AG10803 (cell line): Measurements from ENCODE around the gene ROCK1.
A peak's percentile ranks its signal among the peaks of the same experiment; 100 is the strongest.
"Not testable (repeated sequence)": the region's sequence is repeated elsewhere in the genome, so short reads cannot be mapped to it uniquely, and the experiment has no call there.

Source experiments
- DNase-seq: peaks from one replicate; pipeline ENCODE4 v3.0.0; 2010; ENCODE audit warnings: low read depth
- H3K4me3 ChIP-seq: 2 replicates; pipeline ENCODE4 v1.5.1; 2011; ENCODE audit warnings: mild to moderate bottlenecking, low read length, control low read depth
- CTCF ChIP-seq: conservative IDR thresholded peaks from 2 replicates; pipeline ENCODE4 v1.5.1; 2011; ENCODE audit warnings: mild to moderate bottlenecking, low read length, control low read depth, inconsistent platforms

ROCK1 gene

GRCh38 chr18:21111346-21112139 lies at the start of gene ROCK1:
TSS of gene ROCK1 (minus strand) at chr18:21111813. CDS start at chr18:21110910, 903 bp downstream.
- no peak for TF ChIP-seq CTCF
- peak; percentile 98 for DNase-seq
- H3K4me3 ChIP-seq = peak within 1 kb of the TSS; percentile 87

GRCh38 chr18:21155443-21155842 lies 43.8 kb upstream of the ROCK1 start:
- TF ChIP-seq CTCF = no peak
- no peak for DNase-seq
- no peak overlapping the region for H3K4me3 ChIP-seq

GRCh38 chr18:21146016-21146415 lies 34.4 kb upstream of the ROCK1 start:
- no peak overlapping the region for H3K4me3 ChIP-seq
- TF ChIP-seq CTCF = no peak
- DNase-seq = no peak

DNA sequence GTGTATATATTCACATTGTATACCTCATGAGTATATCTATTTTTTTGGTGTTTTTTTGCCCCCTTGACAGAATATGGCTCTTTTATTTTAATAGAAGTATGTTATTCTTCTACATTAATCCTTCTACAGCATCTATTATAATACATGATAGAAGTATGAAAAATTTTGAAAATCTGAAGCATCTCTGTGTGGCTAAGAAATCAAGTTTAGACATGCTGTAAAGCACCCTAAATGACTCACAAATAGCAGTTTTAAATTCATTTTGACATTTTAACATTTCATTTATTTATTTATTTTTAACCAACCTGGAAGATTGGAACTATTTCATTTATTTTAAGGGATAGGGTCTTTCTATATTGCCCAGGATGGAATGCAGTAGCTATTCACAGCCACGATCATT lies 33.8 kb upstream of the ROCK1 start:
- DNase-seq = no peak
- no peak for TF ChIP-seq CTCF
- no peak overlapping the region for H3K4me3 ChIP-seq

DNA sequence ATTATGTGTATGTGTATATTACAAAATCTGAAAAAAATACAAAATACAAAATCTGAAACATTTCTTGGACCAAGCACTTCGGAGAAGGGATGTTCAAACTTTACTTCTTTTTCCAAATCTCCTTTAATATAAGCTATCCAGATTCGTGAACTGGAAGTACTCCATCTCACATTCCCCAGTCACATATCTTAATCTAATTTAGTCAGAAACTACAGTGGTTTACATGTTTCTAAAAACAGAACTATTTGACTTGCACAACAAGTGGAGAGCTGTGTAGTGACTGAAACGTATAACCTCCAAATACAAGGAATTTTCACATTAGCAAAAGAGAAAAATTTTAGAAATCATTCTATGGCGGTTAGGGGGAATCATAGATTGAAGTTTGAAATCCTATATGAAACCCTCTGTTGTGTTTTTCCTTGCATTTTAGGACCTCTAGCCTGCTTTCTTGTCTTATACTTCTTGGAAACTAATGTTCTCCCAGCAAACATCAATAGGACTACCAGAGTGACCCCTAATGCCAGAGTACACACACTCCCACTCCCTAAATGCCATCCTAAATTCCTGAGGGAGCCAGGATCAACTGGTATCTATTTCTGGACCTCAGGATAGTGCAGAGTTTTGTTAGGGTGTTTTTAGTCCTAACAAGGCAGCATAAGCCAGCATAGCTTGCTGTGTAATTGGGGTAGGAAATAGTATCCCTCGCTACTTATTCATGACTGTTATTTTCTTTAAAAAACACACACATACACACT lies 30.2 kb upstream of the ROCK1 start:
- DNase-seq = peak; percentile 74
- H3K4me3 ChIP-seq = no peak overlapping the region
- TF ChIP-seq CTCF = no peak

- not testable (repeated sequence) for DNase-seq, H3K4me3 ChIP-seq
These were observed 26.3 kb upstream of the ROCK1 start for GRCh38 chr18:21137719-21138488.

DNA sequence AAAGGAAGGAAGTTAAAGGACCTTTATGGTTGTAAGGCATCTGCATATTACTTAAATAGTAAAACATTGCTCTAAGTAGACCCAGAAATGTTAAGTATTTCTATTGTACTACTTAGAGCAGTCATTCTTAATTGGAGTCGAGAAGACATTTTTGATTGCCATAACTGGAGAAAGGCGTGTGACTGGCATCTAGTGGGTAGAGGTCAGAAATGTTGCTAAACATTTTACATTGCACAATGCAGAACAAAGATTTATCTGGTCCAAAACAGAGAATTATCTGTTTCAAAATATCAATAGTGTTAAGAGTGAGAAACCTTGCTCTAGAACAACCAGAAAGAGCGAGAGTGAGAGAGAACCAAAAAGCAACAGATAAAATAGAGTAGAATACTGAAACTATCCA lies 23.3 kb upstream of the ROCK1 start:
- DNase-seq = peak; percentile 53
- peak; percentile 57 for TF ChIP-seq CTCF
- no peak overlapping the region for H3K4me3 ChIP-seq
